HCT116 (cell line): ENCODE data around the gene TSKU. TPM values are rescaled to one million over a fixed set of nuclear protein-coding genes. Genes with fewer than 3 reads are reported as not detected.

Experiments used
- ATAC-seq: fragments of 200-7000 bp; cut with Tn5 transposase; 2 replicates; pipeline ENCODE4 v1.9.1; 2020; ENCODE audit warnings: mild to moderate bottlenecking, moderate library complexity
- BruUV-seq: library from RNA; stranded (reverse); fragments of 400-500 nt; replicated peaks from 2 replicates; lab custom pipeline; 2021; lab: Mats Ljungman, UMichigan
- CTCF ChIA-PET: fragments of 300-600 bp; sonication (Branson Sonifier 250); formaldehyde crosslinking; loops from one replicate; lab custom pipeline; 2021; ENCODE audit warnings: antibody characterized with exemption; lab: Charles Lee
- POLR2A ChIA-PET: fragments of 300-600, 350-600 bp; sonication (Branson Sonifier 250); formaldehyde crosslinking; loops from one replicate; lab custom pipeline; 2021; ENCODE audit warnings: antibody characterized with exemption; lab: Charles Lee
- RAD21 ChIA-PET, 2 experiments: fragments of 300-600 bp; sonication (Branson Sonifier 250); formaldehyde crosslinking; loops; one replicate each; lab custom pipeline; 2023; ENCODE audit warnings: low total read pairs in 2 of 2; ENCODE audit not compliant: uncharacterized antibody in 2 of 2, unreplicated experiment in 2 of 2, low non-redundant PET in 1 of 2; lab: Charles Lee
- DNase-seq: peaks from one replicate; pipeline ENCODE4 v3.0.0-alpha.2; 2010; ENCODE audit warnings: low read depth, low spot score
- H2AFZ ChIP-seq: fragments of 200-600 bp; shearing (Covaris generic), sonication (generic); 2 replicates; pipeline ENCODE4 v1.6.1; 2017; ENCODE audit warnings: low read depth, mixed run types, mixed read lengths, antibody characterized with exemption, low read length; ENCODE audit not compliant: poor library complexity, severe bottlenecking
- H3K27ac ChIP-seq: 2 replicates; pipeline ENCODE4 v1.5.1; 2012; ENCODE audit warnings: low read depth, low read length
- H3K27me3 ChIP-seq: fragments of 200-600 bp; sonication (generic); 2 replicates; pipeline ENCODE4 v1.6.1; 2016; ENCODE audit warnings: mixed run types, low read length, mixed read lengths; ENCODE audit not compliant: insufficient read depth
- H3K36me3 ChIP-seq, 2 experiments: fragments of 200-500 bp in 1 of 2; fragments of 200-600 bp in 1 of 2; sonication (Bioruptor generic) in 1 of 2; sonication (generic) in 1 of 2; 2 replicates each; pipeline versions ENCODE4 v1.5.1 to v1.6.1; 2014 to 2016; ENCODE audit warnings: low read length in 2 of 2, inconsistent platforms in 1 of 2, mixed read lengths in 1 of 2, mixed run types in 1 of 2; ENCODE audit not compliant: insufficient read depth in 2 of 2, control insufficient read depth in 1 of 2
- H3K4me1 ChIP-seq, 2 experiments: fragments of 200-600 bp in 1 of 2; sonication (generic) in 1 of 2; 2 replicates each; pipeline versions ENCODE4 v1.5.1 to v1.6.1; 2012 to 2017; ENCODE audit warnings: low read length in 2 of 2, inconsistent platforms in 1 of 2, mild to moderate bottlenecking in 1 of 2, mixed read lengths in 1 of 2, mixed run types in 1 of 2, moderate library complexity in 1 of 2; ENCODE audit not compliant: insufficient read depth in 2 of 2, control insufficient read depth in 1 of 2
- H3K4me2 ChIP-seq: fragments of 200-600 bp; sonication (generic); 2 replicates; pipeline ENCODE4 v1.6.1; 2017; ENCODE audit warnings: mixed run types, low read length, mixed read lengths
- H3K4me3 ChIP-seq, 2 experiments: fragments of 200-600 bp in 1 of 2; sonication (generic) in 1 of 2; replicated peaks in 1 of 2; 2 replicates each; pipeline ENCODE4 v1.5.1; 2011 to 2016; ENCODE audit warnings: low read length in 2 of 2, control low read depth in 1 of 2, low read depth in 1 of 2, mild to moderate bottlenecking in 1 of 2, mixed read lengths in 1 of 2, mixed run types in 1 of 2
- H3K79me2 ChIP-seq: fragments of 200-600 bp; sonication (generic); 2 replicates; pipeline ENCODE4 v1.6.1; 2017; ENCODE audit warnings: mild to moderate bottlenecking, mixed run types, low read length, moderate library complexity, mixed read lengths; ENCODE audit not compliant: insufficient read depth
- H3K9ac ChIP-seq: fragments of 200-600 bp; sonication (generic); 2 replicates; pipeline ENCODE4 v1.6.1; 2016; ENCODE audit warnings: low read length, mixed read lengths
- H3K9me2 ChIP-seq: fragments of 200-600 bp; sonication (generic), shearing (Covaris generic); 2 replicates; pipeline ENCODE4 v1.6.1; 2017; ENCODE audit warnings: mixed run types, mild to moderate bottlenecking, moderate library complexity; ENCODE audit not compliant: insufficient read depth
- H3K9me3 ChIP-seq, 2 experiments: fragments of 200-500 bp in 1 of 2; fragments of 200-600 bp in 1 of 2; sonication (Bioruptor generic) in 1 of 2; sonication (generic) in 1 of 2; 2 replicates each; pipeline ENCODE4 v1.6.1; 2014 to 2017; ENCODE audit warnings: low read length in 2 of 2, mixed read lengths in 2 of 2, inconsistent platforms in 1 of 2, low read depth in 1 of 2, mild to moderate bottlenecking in 1 of 2, mixed run types in 1 of 2, moderate library complexity in 1 of 2; ENCODE audit not compliant: control insufficient read depth in 1 of 2, insufficient read depth in 1 of 2
- H4K20me1 ChIP-seq: fragments of 200-600 bp; sonication (generic), shearing (Covaris generic); 2 replicates; pipeline ENCODE4 v1.6.1; 2017; ENCODE audit warnings: mixed run types, mild to moderate bottlenecking, moderate library complexity; ENCODE audit not compliant: insufficient read depth
- EGR1 ChIP-seq: IDR thresholded peaks from 2 replicates; pipeline ENCODE4 v1.6.1; 2012; ENCODE audit warnings: low read depth
- EZH2phosphoT487 ChIP-seq: fragments of 200-600 bp; IDR thresholded peaks from 2 replicates; pipeline ENCODE4 v1.6.1; 2018; ENCODE audit warnings: antibody characterized with exemption, borderline replicate concordance
- ZFX ChIP-seq: fragments of 450-650 bp; IDR thresholded peaks from 2 replicates; pipeline ENCODE4 v1.6.1; 2017
- intact Hi-C: fragments of 100-400 bp; cut with micrococcal nuclease; formaldehyde crosslinking; loops from 2 replicates; pipeline ENCODE4 v1.10.0; 2022
- total RNA-seq: library from RNA; stranded (reverse); gene quantifications from one replicate; pipeline ENCODE4 v1.2.1, GENCODE V29; 2021; ENCODE audit not compliant: unreplicated experiment
- TF ChIP-seq, protein P1 (sequence below), 3 experiments: fragments of 200-600 bp in 1 of 3; sonication (generic) in 1 of 3; IDR thresholded peaks in 2 of 3; conservative IDR thresholded peaks in 1 of 3; 2 replicates each; pipeline ENCODE4 v1.5.1; 2012 to 2017; ENCODE audit warnings: low read depth in 2 of 3, low read length in 2 of 3, antibody characterized with exemption in 1 of 3, borderline replicate concordance in 1 of 3, control low read depth in 1 of 3, mild to moderate bottlenecking in 1 of 3, mixed read lengths in 1 of 3, mixed run types in 1 of 3, moderate library complexity in 1 of 3; ENCODE audit not compliant: insufficient read depth in 1 of 3

The TSKU gene
- total RNA-seq, 1 experiment from 2014 or later = 21.9 TPM

DNA sequence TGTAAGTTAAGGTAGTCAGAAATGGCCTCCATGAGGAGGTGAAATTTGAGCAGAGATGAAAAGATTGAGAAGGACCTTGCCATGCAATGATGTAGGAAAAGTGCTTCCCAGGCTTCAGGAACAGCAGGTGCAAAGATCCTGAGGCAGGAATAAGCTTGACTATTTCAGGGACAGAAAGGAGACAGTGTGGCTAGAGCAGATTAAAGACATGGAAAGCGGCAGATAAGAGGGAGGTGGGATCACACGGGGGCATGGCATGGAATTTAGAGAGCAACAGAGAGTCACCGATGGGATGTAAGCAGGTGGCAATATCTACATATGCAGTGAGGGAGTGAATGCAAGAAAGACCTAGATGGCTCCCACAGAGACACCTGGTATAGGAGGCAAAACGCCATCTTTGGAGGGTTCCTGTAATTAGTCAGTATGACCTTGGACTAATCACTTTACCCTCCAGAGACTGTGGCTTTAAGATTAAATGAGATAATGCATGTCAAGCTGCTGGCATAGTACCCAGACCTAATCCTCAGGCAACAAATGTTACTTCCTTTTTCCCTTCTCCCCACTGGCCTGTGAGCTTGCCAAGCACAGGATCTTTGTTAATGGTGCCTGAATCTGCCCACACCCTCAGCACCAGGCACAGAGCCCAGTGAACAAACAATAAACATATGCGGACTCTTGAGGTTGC, 52.9 kb downstream of the TSKU start:
- ATAC-seq (no peak), DNase-seq (no peak)
- Histone ChIP-seq H4K20me1 (no peaks in the 10 kb centered on the region), H3K9ac (no peak overlapping the region), H3K36me3 (no peaks in the 10 kb centered on the region), H2AFZ (no peak overlapping the region), H3K27ac (no peak overlapping the region), H3K79me2 (no peaks in the 10 kb centered on the region), H3K9me2 (no peaks in the 10 kb centered on the region), H3K9me3 (no peaks in the 10 kb centered on the region), H3K4me1 (peaks cover 4 to 23% of the 10 kb centered on the region in 2 experiments; a peak in 3 of 4 replicates), H3K4me3 (no peak overlapping the region), H3K27me3 (no peaks in the 10 kb centered on the region), H3K4me2 (no peak overlapping the region)
- intact Hi-C loops = no loop called here
- CTCF ChIA-PET = interaction anchor here (0.9 to 1.0 kb wide), 2 partner anchors 27 to 84 kb away, joined by 3 to 4 read pairs; no protein-coding TSS in a partner anchor
- BruUV-seq = no TSS peak
- POLR2A ChIA-PET = no interaction called here
- RAD21 ChIA-PET = no interaction called here
- TF ChIP-seq EGR1 = no peak
- TF ChIP-seq EZH2phosphoT487 = no peak

DNA sequence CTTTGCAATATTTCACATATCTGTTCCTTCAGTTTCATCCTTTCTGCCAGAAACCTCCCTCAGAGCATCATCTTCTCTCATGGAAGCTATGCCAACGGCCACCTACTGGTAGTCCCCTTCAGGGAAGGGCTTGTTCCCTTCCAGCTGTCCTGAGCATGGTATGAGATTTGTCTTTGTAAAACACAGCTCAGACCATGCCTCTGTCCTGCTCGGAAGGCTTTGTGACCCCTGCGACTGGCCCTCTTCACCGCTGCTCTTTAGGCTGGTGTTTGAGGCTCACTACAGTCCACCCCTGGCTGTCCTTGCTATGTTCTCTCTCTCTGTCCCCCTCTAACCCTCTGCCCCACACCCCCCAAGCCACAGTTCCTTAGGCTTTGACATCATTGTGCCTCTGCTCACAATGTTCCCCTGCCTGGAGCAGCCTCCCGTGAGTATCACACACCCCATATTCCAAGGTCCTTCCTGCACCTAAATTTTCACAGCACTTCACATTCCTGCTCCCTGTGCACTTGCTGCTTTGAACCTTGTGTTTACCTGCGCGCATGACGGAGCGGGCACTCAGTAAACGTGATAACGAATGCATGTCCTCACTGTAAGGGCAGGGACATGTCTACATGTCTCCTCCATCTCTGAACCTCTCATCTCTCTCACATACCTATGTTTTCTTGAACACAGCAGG, 53.6 kb downstream of the TSKU start:
- no peak overlapping the region for H3K27ac ChIP-seq
- H3K4me2 ChIP-seq = no peak overlapping the region
- H3K9ac ChIP-seq = no peak overlapping the region

More for the DNA sequence above, 53.6 kb downstream of the TSKU start:
- intact Hi-C loops = no loop called here
- ChIA-PET POLR2A (no interaction called here), CTCF (no interaction called here), RAD21 (interaction anchor here in 1 of 2 experiments (0.6 kb wide), 1 partner anchor 8 kb away, joined by 4 read pairs; no protein-coding TSS in a partner anchor)
- no peak overlapping the region for H3K4me3 ChIP-seq
- BruUV-seq = no TSS peak
- no peaks in the 10 kb centered on the region for H3K36me3 ChIP-seq
- TF ChIP-seq, protein P1, sequence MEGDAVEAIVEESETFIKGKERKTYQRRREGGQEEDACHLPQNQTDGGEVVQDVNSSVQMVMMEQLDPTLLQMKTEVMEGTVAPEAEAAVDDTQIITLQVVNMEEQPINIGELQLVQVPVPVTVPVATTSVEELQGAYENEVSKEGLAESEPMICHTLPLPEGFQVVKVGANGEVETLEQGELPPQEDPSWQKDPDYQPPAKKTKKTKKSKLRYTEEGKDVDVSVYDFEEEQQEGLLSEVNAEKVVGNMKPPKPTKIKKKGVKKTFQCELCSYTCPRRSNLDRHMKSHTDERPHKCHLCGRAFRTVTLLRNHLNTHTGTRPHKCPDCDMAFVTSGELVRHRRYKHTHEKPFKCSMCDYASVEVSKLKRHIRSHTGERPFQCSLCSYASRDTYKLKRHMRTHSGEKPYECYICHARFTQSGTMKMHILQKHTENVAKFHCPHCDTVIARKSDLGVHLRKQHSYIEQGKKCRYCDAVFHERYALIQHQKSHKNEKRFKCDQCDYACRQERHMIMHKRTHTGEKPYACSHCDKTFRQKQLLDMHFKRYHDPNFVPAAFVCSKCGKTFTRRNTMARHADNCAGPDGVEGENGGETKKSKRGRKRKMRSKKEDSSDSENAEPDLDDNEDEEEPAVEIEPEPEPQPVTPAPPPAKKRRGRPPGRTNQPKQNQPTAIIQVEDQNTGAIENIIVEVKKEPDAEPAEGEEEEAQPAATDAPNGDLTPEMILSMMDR (IDR thresholded peaks at IDR 0.05 in 2 of 3, conservative IDR thresholded peaks at IDR 0.05 in 1 of 3; ENCODE audit: borderline replicate concordance in 1 of 3, insufficient read depth in 1 of 3, low read depth in 2 of 3, low read length in 2 of 3) = peak in 2 of 3 experiments; percentile 13 to 16; a peak in 1 of 6 replicates
- TF ChIP-seq ZFX = no peak
- no peaks in the 10 kb centered on the region for H3K9me2 ChIP-seq
- H3K79me2 ChIP-seq = no peaks in the 10 kb centered on the region
- ATAC-seq (no peak), DNase-seq (no peak)
- H4K20me1 ChIP-seq = no peaks in the 10 kb centered on the region
- no peak overlapping the region for H2AFZ ChIP-seq
- H3K9me3 ChIP-seq = no peaks in the 10 kb centered on the region
- peaks cover 4 to 23% of the 10 kb centered on the region in 2 experiments; a peak in 3 of 4 replicates for H3K4me1 ChIP-seq
- H3K27me3 ChIP-seq = no peaks in the 10 kb centered on the region
